Activated naive CD8-positive, alpha-beta T cell treated with anti-CD3 and anti-CD28 coated beads, Interleukin-2, amount 10 ng/mL, durations not matched to agents 7 days and 5 days (primary cell): Measurements from ENCODE around the gene NRCAM. TPM values are rescaled to one million over a fixed set of nuclear protein-coding genes. Genes with fewer than 3 reads are reported as not detected.

Experiments
- ATAC-seq: fragments of 150-1000 bp; cut with Tn5 transposase; one replicate; pipeline ENCODE4 v1.10.0; 2021; ENCODE audit warnings: low read depth, moderate library complexity
- POLR2A ChIA-PET: fragments of 350-600 bp; sonication (Branson Sonifier 250); formaldehyde crosslinking; loops from one replicate; lab custom pipeline; 2021; ENCODE audit warnings: antibody characterized with exemption; lab: Charles Lee
- DNase-seq: peaks from one replicate; pipeline ENCODE4 v3.0.0; 2021
- H3K27ac Mint-ChIP-seq: one replicate; pipeline ENCODE4 v1.8.0; 2022; ENCODE audit warnings: mild to moderate bottlenecking, mixed read lengths
- H3K27me3 Mint-ChIP-seq: one replicate; pipeline ENCODE4 v1.8.0; 2022; ENCODE audit warnings: mild to moderate bottlenecking, moderate library complexity, mixed read lengths
- H3K36me3 Mint-ChIP-seq: one replicate; pipeline ENCODE4 v1.8.0; 2021; ENCODE audit warnings: mild to moderate bottlenecking, mixed read lengths
- H3K4me1 Mint-ChIP-seq: one replicate; pipeline ENCODE4 v1.8.0; 2021; ENCODE audit warnings: mixed read lengths
- H3K4me3 Mint-ChIP-seq: one replicate; pipeline ENCODE4 v1.8.0; 2022; ENCODE audit warnings: mild to moderate bottlenecking, moderate library complexity, mixed read lengths
- H3K9me3 Mint-ChIP-seq: one replicate; pipeline ENCODE4 v1.8.0; 2021; ENCODE audit warnings: mixed read lengths
- total RNA-seq, 2 experiments: library from RNA; stranded (reverse); gene quantifications; one replicate each; pipeline ENCODE4 v1.2.3, GENCODE V29; 2021

The NRCAM gene
- total RNA-seq, 2 experiments from 2014 or later: 0.50 to 0.99 TPM

GRCh38 chr7:108197371-108198091 lies 258.7 kb downstream of the NRCAM start:
- H3K27ac Mint-ChIP-seq: no peak overlapping the region
- no peaks in the 10 kb centered on the region for H3K9me3 Mint-ChIP-seq
- POLR2A ChIA-PET: no interaction called here
- ATAC-seq (no peak), DNase-seq (no peak)
- H3K4me3 Mint-ChIP-seq: no peak overlapping the region
- no peaks in the 10 kb centered on the region for H3K36me3 Mint-ChIP-seq
- H3K4me1 Mint-ChIP-seq: no peaks in the 10 kb centered on the region
- no peaks in the 10 kb centered on the region for H3K27me3 Mint-ChIP-seq

DNA sequence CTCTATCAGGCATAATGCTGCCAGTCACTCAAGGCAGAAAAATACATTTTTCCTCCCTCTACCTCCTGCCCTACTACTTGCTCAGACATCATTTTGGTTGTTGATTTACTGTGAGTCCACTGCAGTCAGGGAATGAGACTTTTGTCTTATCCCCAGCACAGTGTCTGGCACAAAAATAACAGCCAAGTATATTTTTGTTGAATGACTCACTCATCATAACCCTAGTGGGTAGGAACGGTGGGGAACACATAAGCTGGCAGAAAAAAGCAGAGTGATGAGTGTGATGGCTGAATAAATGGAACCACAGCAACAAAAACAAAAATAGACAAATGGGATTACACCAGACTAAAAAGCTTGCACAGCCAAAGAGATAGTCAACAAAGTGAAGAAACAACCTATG lies 260.2 kb downstream of the NRCAM start:
- H3K36me3 Mint-ChIP-seq: no peaks in the 10 kb centered on the region
- H3K9me3 Mint-ChIP-seq: no peaks in the 10 kb centered on the region
- POLR2A ChIA-PET: no interaction called here
- ATAC-seq: no peak
- no peak overlapping the region for H3K4me3 Mint-ChIP-seq
- no peak for DNase-seq
- no peak overlapping the region for H3K27ac Mint-ChIP-seq
- H3K4me1 Mint-ChIP-seq: no peaks in the 10 kb centered on the region
- H3K27me3 Mint-ChIP-seq: no peaks in the 10 kb centered on the region

- ATAC-seq (no peak), DNase-seq (no peak)
- H3K4me3 Mint-ChIP-seq: no peak overlapping the region
- no peaks in the 10 kb centered on the region for H3K9me3 Mint-ChIP-seq
- no peaks in the 10 kb centered on the region for H3K27me3 Mint-ChIP-seq
- no peak overlapping the region for H3K27ac Mint-ChIP-seq
- no peaks in the 10 kb centered on the region for H3K36me3 Mint-ChIP-seq
- POLR2A ChIA-PET: no interaction called here
- peaks cover 5% of the 10 kb centered on the region for H3K4me1 Mint-ChIP-seq
Observed at GRCh38 chr7:108193594-108194498, 262.4 kb downstream of the NRCAM start.

- ATAC-seq (no peak), DNase-seq (no peak)
- peaks cover 5% of the 10 kb centered on the region for H3K9me3 Mint-ChIP-seq
- no peak overlapping the region for H3K4me3 Mint-ChIP-seq
- peaks cover 7% of the 10 kb centered on the region for H3K4me1 Mint-ChIP-seq
- no peaks in the 10 kb centered on the region for H3K27me3 Mint-ChIP-seq
- no peak overlapping the region for H3K27ac Mint-ChIP-seq
- POLR2A ChIA-PET: no interaction called here
- H3K36me3 Mint-ChIP-seq: peaks cover 4% of the 10 kb centered on the region
Observed at GRCh38 chr7:108190891-108191290, 265.3 kb downstream of the NRCAM start.

GRCh38 chr7:108189733-108190388 lies 266.4 kb downstream of the NRCAM start:
- DNase-seq: no peak
- H3K27me3 Mint-ChIP-seq: no peaks in the 10 kb centered on the region
- POLR2A ChIA-PET: no interaction called here
- peak overlapping the region; percentile 18 for H3K27ac Mint-ChIP-seq
- peak; percentile 78 for ATAC-seq
- peaks cover 7% of the 10 kb centered on the region for H3K4me1 Mint-ChIP-seq
- peaks cover 4% of the 10 kb centered on the region for H3K36me3 Mint-ChIP-seq
- H3K9me3 Mint-ChIP-seq: peaks cover 5% of the 10 kb centered on the region
- no peak overlapping the region for H3K4me3 Mint-ChIP-seq

- no peak for ATAC-seq
- peaks cover 7% of the 10 kb centered on the region for H3K4me1 Mint-ChIP-seq
- H3K27ac Mint-ChIP-seq: no peak overlapping the region
- no peak for DNase-seq
- peaks cover 4% of the 10 kb centered on the region for H3K36me3 Mint-ChIP-seq
- no peak overlapping the region for H3K4me3 Mint-ChIP-seq
- H3K27me3 Mint-ChIP-seq: no peaks in the 10 kb centered on the region
- POLR2A ChIA-PET: no interaction called here
- peaks cover 5% of the 10 kb centered on the region for H3K9me3 Mint-ChIP-seq
Observed at GRCh38 chr7:108188724-108189123, 267.5 kb downstream of the NRCAM start.

DNA sequence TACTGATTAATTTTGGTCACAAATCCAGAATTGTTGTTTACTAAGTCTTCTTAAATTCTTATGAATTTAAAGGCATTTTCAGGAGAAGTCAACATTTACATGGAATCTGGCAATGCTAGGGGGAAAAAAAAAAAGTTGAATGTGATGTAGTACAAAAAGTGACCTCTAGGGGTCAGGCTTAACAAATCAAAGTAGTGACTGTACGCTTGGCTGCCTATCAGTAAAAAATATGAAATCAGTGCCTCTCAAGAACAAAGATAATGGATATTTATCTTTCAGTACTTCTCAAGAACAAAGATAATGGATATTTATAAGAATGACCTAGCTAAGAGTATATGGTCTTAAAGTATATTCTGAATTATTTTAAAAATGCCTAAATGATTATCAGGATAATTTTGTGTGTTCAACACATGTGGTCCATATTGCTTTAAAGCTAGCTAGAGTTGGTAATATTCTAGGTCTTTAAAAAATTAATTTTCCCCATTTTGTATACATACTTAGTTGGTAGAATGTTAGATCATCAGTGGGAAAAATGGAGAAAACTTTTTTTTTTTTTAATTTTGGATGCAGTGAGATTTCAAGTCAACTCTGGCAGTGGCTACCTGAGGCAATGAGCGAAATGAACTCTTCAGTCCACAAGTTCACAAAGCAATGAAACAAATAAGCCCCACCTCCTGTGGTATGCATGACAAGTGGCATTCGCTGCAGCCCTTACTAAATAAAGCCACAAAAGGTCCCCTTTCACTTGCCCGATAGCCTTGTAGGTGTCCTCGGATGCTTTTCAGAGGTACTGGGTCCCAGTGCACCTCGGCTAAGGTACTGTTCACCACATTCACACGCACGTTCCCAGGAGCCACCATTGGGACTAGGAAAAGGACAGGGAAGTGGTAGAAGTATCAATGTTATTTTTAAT lies 274.9 kb downstream of the NRCAM start:
- POLR2A ChIA-PET: no interaction called here
- H3K4me3 Mint-ChIP-seq: no peak overlapping the region
- no peaks in the 10 kb centered on the region for H3K4me1 Mint-ChIP-seq
- H3K36me3 Mint-ChIP-seq: no peaks in the 10 kb centered on the region
- no peak for DNase-seq
- H3K27me3 Mint-ChIP-seq: no peaks in the 10 kb centered on the region
- no peak overlapping the region for H3K27ac Mint-ChIP-seq
- ATAC-seq: no peak
- H3K9me3 Mint-ChIP-seq: no peaks in the 10 kb centered on the region

DNA sequence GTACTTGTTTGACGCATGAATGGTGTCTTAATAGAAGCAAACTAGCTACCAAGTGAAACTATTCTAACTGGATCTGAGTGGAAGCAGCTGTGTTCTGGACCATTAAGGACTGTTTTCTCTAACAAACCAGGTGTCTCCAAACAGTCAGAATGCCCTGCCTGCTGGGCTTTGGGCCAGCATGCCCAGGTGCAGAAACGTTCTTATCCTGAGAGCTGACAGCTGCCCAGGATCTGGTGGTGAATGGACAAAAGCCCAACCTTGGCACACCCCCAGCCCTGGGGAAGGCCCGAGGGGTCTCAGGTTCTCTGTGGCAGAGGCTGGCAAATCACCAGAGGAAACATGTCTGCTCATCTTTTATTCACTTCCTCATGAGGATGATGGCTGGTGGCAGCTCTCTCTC lies 277.8 kb downstream of the NRCAM start:
- H3K4me3 Mint-ChIP-seq: no peak overlapping the region
- POLR2A ChIA-PET: interaction anchor here (0.5 kb wide), 1 partner anchor 121 kb away, joined by 3 read pairs; no protein-coding TSS in a partner anchor
- no peaks in the 10 kb centered on the region for H3K36me3 Mint-ChIP-seq
- no peaks in the 10 kb centered on the region for H3K9me3 Mint-ChIP-seq
- no peaks in the 10 kb centered on the region for H3K27me3 Mint-ChIP-seq
- DNase-seq: no peak
- H3K27ac Mint-ChIP-seq: no peak overlapping the region
- no peaks in the 10 kb centered on the region for H3K4me1 Mint-ChIP-seq
- ATAC-seq: no peak

DNA sequence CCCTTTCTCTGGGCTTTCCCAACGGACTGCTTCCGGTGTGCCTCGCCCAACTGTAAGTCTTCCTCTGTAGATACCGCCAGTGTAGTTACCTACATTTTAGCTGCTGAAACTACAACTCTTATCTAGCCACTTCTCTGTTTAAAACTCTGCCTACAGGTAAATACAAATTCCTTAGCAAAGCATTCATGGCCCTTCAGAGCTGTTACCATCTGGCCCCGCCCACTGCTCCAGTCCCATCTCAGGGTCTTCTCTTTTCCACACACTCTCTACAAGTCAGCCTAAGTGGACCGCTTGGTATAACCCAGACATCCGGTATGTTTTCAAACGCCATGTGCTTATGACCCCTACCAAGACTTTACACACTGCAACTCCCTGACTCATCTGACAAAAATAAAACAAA lies 285.1 kb downstream of the NRCAM start:
- Mint-ChIP-seq H3K36me3 (no peaks in the 10 kb centered on the region), H3K4me1 (no peaks in the 10 kb centered on the region), H3K4me3 (no peak overlapping the region), H3K9me3 (no peaks in the 10 kb centered on the region), H3K27me3 (no peaks in the 10 kb centered on the region), H3K27ac (no peak overlapping the region)
- POLR2A ChIA-PET: no interaction called here
- ATAC-seq: no peak
- no peak for DNase-seq

DNA sequence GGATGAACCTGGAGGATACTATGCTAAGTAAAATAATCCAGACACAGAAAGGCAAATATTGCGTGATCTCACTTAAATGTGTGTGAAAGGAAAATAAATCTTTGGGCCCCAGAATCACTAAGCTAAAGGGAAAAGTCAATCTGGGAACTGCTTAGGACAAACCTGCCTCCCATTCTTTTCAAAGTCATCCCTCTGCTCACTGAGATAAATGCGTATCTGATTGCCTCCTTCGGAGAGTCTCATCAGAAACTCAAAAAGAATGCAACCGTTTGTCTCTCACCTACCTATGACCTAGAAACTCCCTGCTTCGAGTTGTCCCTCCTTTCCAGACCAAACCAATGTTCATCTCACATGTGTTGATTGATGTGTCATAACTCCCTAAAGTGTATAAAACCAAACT lies 286.0 kb downstream of the NRCAM start:
- ATAC-seq: no peak
- Mint-ChIP-seq H3K36me3 (no peaks in the 10 kb centered on the region), H3K27ac (no peak overlapping the region), H3K4me1 (peaks cover under 1% of the 10 kb centered on the region), H3K4me3 (no peak overlapping the region), H3K9me3 (no peaks in the 10 kb centered on the region), H3K27me3 (no peaks in the 10 kb centered on the region)
- POLR2A ChIA-PET: no interaction called here
- no peak for DNase-seq

DNA sequence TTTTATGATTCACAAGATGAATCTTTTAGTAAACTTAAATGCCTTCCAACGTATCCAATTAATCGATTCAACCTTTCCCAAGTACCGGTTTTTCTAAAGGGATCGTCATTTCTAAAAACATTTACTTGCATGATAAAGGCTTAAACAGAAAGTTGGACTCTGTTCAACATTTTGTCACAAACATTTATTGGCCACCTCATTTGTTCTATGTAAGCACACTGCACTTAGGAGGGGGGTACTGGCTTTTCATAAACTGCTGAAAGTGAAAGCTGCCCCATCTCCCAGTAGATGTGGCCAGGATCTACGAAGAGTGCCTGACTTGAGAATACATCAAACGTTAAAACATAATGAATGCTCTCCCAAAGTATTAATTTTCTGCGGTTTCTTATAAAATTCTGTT lies 288.8 kb downstream of the NRCAM start:
- Mint-ChIP-seq H3K27ac (no peak overlapping the region), H3K4me1 (peaks cover 4% of the 10 kb centered on the region), H3K4me3 (no peak overlapping the region), H3K9me3 (peaks cover 3% of the 10 kb centered on the region), H3K36me3 (no peaks in the 10 kb centered on the region), H3K27me3 (no peaks in the 10 kb centered on the region)
- ATAC-seq (no peak), DNase-seq (no peak)
- POLR2A ChIA-PET: no interaction called here

GRCh38 chr7:108166687-108167086 lies 289.5 kb downstream of the NRCAM start:
- no peak overlapping the region for H3K4me3 Mint-ChIP-seq
- peaks cover 4% of the 10 kb centered on the region for H3K4me1 Mint-ChIP-seq
- DNase-seq (no peak), ATAC-seq (no peak)
- H3K9me3 Mint-ChIP-seq: peaks cover 3% of the 10 kb centered on the region
- H3K36me3 Mint-ChIP-seq: no peaks in the 10 kb centered on the region
- no peaks in the 10 kb centered on the region for H3K27me3 Mint-ChIP-seq
- no peak overlapping the region for H3K27ac Mint-ChIP-seq
- POLR2A ChIA-PET: interaction anchor here (0.7 kb wide), 1 partner anchor 10 kb away, joined by 3 read pairs; no protein-coding TSS in a partner anchor

GRCh38 chr7:108165723-108166122 lies 290.5 kb downstream of the NRCAM start:
- ATAC-seq: no peak
- Mint-ChIP-seq H3K4me1 (peaks cover 4% of the 10 kb centered on the region), H3K4me3 (no peak overlapping the region), H3K27ac (no peak overlapping the region), H3K27me3 (no peaks in the 10 kb centered on the region), H3K9me3 (peaks cover 3% of the 10 kb centered on the region), H3K36me3 (no peaks in the 10 kb centered on the region)
- DNase-seq: no peak
- POLR2A ChIA-PET: no interaction called here
